GM18867 (cell line): ENCODE measurements around the gene TEKT1.
"Not testable (repeated sequence)": the region's sequence is repeated elsewhere in the genome, so short reads cannot be mapped to it uniquely, and the experiment has no call there.

Experiments
- ATAC-seq: cut with Tn5 transposase; IDR thresholded peaks from one replicate; pipeline ENCODE4 v1.9.1; 2021; ENCODE audit warnings: mild to moderate bottlenecking, moderate library complexity; ENCODE audit not compliant: unreplicated experiment

The TEKT1 gene

DNA sequence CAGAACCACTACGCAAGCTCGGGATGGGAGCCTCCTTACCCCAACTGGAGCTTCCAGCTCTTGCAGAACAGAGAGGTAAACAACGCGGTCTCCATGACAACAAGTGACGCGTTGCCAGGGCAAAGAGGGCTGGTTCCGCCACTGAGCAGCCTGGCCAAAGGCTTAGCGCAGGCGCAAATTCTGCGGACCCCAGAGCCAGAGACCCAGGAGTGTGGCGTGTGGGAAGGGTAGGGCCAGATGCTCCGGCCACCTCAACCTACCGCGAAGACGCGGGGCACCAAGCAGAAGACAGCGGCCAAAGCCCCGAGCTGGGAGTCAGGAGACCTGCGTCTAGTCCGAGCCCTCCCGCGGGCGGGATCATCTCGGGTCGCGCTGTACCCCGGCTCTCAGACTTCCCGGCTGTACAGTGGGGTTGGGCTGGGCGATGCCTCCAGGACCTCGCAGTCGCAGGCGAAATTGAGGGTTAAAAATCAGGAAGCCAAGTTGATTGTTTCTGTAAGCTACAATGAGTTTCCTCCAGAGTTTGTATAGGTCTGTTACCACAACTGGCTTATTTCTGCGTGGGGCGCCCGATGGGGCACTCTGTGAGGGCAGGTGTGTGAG, at the start of gene TEKT1:
Gene TEKT1 (minus strand): TSS at position 69 of the 603 bp plus-strand sequence. CDS start 1,353 bp downstream, outside the sequence.
- no peak for ATAC-seq

DNA sequence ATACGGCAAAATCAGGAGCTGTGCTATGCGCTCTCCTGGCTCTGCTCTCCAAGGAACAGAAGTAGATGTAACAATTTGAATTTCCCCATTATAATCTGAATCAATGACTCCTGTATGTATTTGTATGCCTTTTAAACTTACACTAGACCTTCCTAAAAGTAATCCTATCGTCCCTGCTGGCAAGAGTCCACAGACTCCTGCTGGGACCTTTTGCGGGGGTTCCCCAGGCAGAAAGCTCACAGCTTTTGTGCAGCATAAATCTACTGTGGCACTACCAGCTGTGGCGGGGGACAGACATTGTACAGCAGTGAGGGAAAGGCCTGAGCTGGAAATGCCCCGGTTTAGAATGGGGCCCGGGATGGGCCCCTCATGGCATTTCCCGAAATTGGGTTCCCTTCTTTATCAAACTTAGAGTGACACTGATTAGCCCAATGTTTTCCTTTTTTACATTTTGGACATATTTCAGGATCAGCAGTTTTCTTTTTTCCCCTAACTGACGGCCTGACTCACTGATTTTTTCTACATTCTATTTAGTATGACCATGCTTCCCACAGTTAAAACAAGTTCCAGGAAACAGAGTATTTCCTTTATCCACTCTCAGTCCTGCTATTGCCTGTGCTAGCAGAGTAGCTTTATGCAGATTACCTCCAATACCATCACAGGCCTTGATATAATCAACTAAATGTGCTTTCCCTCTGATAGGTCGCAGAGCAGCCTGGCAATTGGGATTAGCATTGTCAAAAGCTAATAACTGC, 47.9 kb upstream of the TEKT1 start:
- not testable (repeated sequence) for ATAC-seq

DNA sequence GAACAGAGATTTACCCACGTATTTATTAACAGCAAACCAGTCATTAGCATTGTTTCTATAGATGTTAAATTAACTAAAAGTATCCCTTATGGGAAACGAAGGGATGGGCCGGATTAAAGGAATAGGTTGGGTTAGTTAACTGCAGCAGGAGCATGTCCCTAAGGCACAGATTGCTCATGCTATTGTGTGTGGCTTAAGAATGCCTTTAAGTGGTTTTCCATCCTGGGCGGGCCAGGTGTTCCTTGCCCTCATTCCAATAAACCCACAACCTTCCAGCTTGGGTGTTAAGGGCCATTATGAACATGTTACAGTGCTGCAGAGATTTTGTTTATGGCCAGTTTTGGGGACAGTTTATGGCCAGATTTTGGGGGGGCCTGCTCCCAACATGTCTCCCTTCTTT, 43.7 kb upstream of the TEKT1 start:
- ATAC-seq, result not testable (repeated sequence)

DNA sequence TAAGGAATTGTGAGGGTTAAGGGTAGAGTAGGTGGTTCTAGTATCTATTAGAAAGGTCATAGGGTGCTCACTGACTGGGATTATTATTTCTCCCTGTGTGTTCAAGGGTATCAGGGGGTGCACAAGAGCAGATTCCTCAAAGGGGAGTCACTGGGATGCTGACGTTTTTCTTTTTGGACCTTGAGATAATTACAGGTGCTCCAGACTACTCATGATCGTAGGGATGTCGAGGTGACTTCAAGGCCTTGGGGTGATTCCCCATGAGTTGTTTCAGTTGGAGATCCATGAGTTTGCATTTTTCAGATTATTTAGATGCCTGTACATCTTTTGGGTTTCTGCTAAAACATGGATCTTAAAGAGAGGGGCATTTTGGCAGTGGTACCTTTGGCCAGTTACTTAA, 41.4 kb upstream of the TEKT1 start:
- no peak for ATAC-seq

DNA sequence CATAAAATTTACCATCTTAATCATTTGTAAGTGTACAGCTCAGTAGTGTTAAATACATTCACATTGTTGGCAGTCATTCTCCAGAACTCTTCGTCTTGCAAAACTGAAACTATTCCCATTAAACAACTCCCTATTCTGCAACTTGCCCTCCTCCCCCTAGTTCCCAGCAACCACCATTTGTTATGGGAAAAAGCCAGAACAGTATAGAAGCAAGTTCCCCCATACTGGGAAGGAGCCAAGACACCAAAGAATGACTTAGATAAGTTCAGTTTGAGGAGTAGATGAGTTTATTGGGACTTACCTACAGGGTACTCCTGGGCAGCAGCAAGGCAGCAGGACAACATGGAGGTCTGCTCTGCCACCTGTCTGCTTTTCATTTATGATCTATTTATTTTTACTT, 39.3 kb upstream of the TEKT1 start:
- ATAC-seq, result no peak

DNA sequence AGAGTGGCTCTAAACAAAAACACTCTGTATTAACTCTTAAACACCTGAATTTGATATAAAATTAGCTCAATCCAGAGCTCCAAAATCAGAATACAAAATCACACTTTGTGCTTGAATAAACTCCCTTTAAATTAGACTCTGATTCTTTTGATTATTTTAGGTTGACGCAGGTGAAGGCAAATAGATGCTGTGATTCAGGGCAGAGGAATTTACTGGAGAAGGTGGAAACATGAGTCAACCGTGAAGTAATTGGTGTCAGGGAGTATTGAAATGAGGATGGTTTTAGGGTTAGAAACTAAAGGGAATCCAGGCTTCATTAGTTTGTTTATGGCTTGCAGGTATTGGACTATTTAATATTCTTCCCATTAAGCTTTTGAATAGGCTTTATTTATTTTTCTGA, 37.1 kb upstream of the TEKT1 start:
- no peak for ATAC-seq

DNA sequence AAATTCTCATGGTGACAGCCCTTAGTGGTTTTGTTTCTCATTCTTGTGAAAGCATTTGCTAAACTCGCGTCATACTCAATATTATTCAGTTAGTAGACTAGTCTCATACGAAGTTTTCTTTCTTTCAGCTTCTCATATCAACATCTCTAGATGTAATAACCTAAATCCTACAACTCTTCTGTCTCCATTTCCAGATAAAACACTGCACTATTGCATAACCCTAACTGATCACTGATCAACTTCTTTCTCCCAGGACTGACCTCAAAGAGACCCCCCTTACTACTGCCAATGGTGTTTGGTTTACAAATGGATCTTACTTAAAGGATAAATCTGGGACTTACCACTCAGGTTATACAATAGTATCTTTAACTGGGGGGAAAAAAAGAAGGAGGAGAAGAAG, 36.3 kb upstream of the TEKT1 start:
- no peak for ATAC-seq

DNA sequence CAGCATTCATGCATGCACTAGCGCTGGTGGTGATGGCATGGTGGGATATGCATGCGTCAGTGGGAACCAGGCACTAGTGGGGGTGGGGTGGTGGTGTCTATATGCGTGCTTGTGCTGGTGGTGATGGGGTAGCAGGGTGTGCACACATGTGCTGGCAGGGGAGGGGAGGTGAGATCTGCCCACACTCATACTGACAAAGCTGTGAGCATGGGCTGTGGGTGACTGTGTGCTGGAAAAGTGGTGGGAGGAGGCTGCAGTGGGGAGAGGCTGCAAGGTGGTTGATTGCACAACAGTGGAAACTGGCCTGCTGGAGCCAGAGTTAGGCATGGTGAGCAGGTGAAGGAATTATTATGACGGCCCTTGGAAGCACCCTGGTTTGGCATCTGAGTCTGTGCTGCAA, 31.3 kb upstream of the TEKT1 start:
- no peak for ATAC-seq

DNA sequence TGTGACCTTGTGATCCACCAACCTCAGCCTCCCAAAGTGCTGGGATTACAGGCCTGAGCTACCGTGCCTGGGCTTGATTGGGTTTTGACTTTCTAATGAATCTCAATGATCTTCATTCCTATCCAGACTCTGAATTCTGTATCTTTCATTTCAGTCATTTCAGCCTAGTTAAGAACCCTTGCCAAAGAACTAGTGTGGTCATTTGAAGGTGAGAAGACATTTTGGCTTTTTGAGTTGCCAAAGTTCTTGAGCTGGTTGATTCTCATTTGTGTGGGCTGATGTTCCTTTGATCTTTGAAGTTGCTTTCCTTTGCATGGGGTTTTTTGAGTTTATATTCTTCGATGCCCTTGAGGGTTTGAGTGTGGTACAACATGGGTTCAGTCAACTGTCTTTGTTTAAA, 30.6 kb upstream of the TEKT1 start:
- no peak for ATAC-seq

DNA sequence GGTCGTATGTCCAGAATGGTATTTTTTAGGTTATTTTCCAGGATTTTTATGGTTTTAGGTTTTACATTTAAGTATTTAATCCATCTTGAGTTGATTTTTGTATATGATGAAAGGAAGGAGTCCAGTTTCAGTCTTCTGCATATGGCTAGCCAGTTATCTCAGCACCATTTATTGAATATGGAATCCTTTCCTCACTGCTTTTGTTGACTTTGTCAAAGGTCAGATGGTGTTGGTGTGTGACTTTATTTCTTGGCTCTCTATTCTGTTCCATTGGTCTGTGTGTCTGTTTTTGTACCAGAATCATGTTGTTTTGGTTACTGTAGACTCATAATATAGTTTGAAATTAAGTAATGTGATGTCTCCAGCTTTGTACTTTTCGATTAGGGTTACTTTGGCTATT, 26.4 kb upstream of the TEKT1 start:
- ATAC-seq, result no peak

DNA sequence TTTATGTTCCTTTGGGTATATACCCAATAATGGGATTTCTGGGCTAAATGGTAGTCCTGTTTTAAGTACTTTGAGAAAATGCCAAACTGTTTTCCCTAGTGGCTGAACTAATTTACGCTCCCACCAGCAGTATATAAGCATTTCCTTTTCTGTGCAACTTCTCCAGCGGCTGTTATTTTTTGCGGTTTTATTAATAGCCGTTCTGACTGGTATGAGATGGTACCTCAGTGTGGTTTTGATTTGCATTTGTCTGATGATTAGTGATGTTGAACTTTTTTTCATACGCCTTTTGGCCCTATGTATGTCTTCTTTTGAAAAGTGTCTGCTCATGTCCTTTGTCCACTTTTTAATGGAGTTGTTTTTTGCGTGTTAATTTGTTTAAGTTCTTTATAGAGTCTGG, 25.8 kb upstream of the TEKT1 start:
- no peak for ATAC-seq

DNA sequence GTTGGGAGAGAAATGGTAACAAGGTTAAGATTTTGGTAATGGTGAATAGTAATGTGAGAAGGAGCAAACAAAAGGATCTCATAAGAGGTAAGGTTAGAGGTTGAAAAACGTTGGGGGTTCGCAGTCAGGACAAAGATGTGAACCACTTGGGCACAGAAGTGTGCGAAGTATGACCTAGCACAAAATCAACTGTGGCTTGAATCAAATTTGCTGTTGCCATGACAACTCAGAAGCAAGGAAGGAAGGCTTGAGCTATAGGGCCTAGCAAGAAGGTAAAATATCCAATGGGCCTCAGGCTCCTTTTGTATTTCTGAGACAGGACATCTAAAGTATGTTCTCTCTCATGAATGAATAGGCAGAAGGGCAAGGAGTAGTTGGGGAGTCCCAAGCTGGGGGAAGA, 24.5 kb upstream of the TEKT1 start:
- no peak for ATAC-seq

DNA sequence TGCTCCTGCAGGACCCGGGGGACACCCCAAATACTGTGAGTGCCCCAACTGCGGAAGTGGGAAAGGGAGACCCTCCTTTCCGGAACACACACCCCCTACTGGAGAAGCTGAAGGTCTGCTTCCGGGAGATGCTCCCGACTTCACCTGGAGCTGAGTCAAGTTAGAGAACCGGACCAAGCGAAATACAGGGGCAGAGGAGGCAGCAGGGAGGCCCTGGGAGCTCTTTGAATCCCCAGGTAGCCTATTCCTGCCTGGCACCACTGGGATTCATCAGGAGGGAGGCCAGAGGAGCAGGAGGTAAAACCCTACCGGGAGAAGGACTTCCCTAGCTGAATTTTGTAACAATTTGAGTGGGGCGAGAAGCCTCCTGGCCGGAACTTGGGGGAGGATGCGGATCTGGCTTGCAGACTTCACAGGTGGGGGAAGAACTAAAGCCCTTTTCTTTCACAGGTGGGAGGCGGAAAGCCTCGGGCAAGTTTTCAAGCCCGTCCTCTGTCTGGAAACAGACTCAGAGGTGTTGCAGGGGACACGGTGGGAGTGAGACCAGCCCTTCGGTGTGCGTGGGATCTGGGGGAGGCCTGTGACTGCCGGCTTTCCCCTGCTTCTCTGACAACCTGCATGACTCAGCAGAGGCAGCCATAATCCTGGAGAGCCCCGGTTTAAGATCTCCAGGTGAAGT, 22.4 kb upstream of the TEKT1 start:
- no peak for ATAC-seq

DNA sequence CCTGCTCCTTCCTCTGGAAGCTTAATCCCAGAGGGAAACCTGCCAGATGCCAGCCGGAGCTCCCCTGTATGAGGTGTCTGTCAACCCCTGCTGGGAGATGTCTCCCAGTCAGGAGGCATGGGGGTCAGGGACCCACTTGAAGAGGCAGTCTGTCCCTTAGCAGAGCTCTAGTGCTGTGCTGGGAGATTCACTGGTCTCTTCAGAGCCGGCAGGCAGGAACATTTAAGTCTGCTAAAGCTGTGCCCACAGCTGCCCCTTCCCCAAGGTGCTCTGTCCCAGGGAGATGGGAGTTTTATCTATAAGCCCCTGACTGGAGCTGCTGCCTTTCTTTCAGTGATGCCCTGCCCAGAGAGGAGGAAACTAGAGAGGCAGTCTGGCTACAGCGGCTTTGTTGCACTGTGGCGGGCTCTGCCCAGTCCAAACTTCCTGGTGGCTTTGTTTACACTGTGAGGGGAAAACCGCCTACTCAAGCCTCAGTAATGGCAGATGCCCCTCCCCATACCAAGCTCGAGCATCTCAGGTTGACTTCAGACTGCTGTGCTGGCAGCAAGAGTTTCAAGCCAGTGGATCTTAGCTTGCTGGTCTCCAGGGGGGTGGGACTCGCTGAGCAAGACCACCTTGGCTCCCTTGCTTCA, 17.1 kb upstream of the TEKT1 start:
- not testable (repeated sequence) for ATAC-seq

DNA sequence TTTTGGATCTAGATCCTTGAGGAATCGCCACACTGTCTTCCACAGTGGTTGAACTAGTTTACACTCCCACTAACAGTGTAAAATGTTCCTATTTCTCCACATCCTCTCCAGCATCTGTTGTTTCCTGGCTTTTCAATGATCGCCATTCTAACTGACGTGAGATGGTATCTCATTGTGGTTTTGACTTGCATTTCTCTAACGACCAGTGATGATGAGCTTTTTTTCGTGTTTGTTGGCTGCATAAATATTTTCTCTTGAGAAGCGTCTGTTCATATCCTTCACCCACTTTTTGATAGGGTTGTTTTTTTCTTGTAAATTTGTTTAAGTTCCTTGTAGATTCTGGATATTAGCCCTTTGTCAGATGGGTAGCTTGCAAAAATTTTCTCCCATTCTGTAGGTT, 14.6 kb upstream of the TEKT1 start:
- ATAC-seq, result not testable (repeated sequence)

DNA sequence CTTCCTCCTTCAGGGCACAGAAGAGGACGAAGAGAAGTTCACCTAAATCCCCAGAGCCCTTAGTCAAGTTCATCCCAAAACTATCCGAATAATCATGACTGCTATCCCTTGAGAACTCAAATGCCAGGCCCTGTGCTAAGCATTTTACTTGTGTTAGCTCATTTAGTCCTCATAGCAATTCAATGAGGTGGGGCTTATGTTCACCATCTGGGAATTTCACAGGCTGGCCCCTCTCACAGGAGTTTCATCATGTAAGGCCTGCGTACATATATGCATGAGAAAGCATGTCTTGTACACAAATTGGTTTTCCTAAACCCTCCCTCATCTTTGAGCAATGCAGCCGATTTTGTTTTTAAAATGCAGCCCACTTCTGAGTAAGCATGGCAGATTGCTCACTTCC, 12.9 kb upstream of the TEKT1 start:
- ATAC-seq, result not testable (repeated sequence)

DNA sequence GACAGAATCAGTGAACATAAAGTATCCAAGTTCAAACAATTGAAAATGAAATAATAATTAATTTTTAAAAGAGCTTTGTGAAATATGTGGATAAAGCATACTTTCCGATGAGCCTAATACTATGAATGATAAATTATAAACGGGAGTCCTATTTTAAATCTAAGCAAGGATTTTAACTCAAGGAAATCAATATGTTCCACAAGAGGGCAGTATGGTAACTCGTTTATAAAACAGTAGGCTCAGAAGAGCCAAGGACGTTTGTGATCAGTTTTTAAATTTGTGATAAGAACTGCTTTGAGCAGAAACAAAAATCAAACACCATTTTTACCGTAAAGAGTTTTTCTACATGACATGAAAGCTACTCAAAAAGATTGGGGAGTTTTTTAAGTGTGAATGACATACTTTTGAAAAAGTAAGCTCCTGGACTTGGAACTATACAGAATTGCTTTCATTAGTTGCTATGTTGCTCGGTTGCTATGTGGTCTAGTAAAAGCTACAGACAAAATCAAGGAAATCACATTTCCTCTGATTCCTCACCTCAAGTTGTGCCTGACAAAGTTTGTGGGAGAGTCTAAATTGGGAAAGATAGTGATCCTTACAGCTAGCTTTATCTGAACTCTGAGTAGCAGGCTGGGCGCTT, 11.8 kb upstream of the TEKT1 start:
- ATAC-seq, result no peak

DNA sequence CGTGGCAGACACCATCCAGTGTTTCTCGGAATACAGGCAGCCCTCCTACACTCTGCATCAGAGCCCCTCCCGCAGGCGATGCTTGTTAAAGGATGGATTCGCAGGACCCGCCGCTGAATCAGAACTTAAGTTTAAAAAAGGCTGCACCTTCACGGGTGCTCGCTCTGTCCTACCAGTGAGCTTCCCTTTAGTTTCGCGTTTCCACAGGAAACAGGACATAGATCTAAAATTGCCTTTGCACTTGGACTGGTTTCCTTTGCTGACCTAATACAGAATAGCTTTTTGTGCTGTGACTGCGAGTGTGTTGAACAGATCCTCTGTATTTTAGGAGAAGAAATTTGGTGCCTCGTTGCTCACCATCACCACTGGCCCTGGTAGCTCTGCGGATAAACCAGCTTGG, 10.2 kb upstream of the TEKT1 start:
- ATAC-seq, result not testable (repeated sequence)

DNA sequence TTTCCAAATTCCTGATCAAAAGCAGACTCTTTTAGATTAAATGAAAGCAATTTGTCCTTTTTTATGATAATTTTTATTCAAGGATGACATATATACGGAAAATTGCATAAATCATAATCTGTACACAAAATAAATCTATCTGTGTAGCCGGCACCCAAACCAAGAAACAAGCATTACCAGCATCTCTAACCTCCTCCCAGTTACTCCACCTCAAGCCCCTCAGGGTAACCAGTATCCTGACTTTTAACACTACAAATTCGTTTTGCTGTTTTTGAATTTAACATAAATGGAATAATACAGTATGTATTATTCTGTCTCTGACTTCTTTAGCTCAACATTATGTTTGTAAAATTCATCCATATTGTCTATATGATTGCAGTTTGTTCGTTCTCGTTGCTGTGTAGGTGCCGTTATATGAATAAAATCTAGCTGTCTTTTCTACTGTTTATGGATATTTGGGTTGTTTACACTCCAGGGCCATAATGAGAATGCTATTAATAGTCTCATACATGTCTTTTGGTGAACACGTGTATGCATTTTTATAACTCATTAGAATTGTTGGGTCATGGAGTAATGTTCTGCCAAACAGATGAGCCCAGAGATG, 1.0 kb downstream of the TEKT1 start:
- ATAC-seq, result no peak

DNA sequence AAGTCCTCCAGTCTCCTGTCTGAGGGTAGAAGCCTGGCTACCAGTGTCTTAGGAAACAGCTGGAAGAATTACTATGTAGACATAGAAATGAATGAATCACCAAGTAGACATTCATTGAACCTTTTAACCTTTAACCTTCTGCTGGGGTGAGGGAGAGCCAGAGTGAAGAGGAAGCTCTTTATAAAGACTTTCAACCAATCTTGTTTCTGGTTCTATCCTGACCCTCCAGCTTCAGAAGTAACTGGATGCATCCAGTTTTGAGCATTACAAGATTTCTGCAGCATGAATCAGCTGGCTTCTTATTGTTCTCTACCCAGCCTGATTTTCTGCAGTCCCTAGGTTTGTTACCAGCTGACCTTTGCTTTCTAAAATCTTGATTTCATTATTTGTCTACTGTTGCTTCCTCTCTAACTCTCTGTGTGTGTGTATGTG, 8.5 kb downstream of the TEKT1 start:
- ATAC-seq, result no peak

DNA sequence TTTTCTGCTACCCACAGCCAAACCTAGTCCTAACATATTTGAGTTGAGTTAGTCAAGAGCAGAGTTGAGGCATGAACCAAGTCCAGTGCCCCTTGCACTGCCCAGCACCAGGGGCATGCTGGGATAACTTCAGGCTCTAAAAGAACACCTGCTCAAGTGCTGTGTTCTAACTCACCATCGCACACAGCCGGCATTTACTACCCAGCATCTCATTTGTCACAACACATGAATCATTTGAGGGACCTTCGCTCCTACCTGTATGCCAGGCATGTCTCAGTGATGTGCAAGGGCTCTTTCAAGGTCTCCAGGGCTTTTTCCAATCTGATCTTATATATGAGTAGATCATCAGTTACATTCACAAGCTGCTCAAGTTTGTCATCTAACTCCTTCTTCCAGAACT, 12.6 kb downstream of the TEKT1 start:
- no peak for ATAC-seq
